CD4-positive, alpha-beta T cell treated with Interleukin-21 for 1 hour (primary cell): ENCODE data around the gene DMBT1.

Source experiments
- DNase-seq: peaks from one replicate; pipeline ENCODE4 v3.0.0-alpha.2; 2020

Gene DMBT1

DNA sequence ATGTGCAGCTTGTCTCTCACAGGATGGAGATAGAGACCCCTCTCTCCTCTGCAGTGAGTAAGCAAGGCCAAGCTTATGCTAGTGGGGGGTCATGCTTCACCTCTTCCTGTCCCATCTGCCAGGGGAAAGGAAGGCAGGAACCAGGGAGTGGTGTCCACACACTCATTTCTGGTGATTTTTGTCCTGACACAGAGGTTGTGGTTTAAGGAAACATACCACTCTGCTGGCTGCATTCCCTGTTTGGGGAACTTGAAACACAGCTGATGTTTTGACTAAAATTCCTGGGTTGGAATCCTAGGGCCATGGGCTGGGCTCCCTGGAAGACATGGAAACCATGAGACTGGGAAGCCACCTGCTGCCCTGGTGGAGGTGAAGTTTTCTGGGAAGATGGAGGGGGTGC lies 117.7 kb downstream of the DMBT1 start:
- DNase-seq = no peak

DNA sequence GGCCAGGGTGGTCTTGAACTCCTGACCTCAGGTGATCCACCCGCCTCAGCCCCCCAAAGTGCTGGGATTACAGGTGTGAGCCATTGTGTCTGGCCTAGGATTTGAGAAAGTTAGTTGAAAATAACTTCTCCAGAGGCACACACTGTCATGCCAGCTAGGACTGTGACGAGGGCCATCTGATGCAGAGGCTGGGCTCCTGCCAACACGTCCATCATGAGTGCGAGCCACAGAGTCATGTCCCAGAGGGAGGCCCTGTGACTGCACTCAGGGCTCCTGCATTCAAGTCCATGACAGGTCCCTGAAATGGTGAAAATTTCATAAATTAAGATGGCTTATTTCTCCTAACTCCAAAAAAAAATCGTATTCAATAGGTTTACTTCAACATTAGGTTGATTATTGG lies 122.0 kb downstream of the DMBT1 start:
- DNase-seq = no peak

DNA sequence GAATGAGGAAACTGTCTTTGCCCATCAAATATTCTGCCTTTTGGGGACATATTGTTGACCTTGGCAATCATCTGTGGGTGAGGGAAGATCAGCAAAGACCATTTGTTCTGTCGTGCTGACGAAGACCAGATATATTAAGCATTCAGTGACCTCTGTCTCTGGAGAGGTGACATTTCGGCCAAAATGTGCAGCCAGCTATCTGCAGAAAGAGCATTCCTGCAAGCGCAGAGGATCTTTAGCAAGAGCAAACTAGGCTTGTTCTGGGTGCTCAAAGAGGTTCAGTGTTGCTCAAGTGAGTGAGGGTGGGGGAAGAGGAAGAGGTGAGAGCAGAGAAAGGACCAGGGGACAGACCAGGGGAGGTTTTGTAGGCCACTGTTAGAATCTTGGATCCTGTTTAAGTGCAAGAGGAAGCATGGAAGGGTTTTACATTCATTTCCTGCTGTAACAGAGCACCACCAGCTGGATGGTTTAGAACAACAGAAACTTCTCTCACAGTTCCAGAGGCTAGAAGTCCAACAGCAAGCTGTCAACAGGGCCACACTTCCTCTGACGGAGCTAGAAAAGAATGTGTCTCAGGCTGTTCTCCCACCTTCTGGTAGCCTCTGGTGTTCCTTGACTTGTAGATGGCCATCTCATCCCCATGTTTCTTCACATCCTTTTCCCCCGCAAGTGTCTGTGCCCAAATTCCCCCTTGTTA lies 127.9 kb downstream of the DMBT1 start:
- no peak for DNase-seq

DNA sequence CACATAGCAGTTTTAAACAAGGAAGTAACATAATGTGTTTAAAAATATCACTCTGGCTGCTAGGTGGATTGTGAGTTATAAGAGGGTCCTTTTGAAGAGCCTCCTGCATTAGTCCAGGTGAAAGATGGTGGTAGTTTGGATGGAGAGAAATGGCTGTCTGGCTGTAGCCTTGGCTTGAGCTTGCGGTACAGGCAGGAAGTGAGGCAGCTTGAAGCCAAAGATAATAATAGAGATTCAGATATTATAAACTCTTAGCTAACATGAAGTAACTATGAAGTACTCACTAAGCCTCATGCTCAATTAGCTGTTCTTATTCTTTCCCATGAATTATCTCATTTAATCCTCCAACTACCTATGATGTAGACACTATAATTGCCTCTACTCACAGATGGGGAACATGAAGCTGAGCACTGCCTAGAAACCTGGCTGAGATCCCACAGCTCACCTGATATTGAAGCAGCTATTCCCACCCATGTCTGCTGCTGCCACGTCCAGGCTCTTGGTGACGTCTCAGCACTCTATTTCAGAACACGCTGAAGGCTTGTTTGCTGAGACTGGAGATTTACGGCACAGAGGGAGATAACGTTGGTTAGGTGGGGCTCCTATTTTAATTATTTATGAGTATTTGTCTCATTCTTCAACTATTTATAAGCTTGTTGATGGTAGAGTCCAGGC lies 128.7 kb downstream of the DMBT1 start:
- DNase-seq = no peak

DNA sequence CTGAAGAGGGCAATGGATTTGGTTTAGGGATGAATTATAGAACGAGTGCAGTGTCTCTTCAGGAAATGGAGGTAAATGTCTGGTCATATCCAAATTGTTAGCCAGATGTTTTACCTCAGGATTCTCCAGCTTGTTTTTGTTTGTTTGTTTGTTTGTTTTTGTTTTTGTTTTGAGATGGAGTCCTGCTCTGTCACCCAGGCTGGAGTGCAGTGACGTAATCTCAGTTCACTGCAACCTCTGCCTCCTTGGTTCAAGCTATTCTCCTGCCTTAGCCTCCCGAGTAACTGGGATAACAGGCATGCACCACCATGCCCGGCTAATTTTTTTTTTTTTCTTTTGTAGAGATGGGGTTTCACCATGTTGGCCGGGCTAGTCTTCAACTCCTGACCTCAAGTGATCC lies 132.2 kb downstream of the DMBT1 start:
- no peak for DNase-seq
